Activated naive CD4-positive, alpha-beta T cell treated with anti-CD3 and anti-CD28 coated beads, Interleukin-2, amount 50 U/mL, for 72 hours (primary cell): Measurements from ENCODE around the gene AKAP12. TPM values are rescaled to one million over a fixed set of nuclear protein-coding genes. Genes with fewer than 3 reads are reported as not detected.

Experiments used
- ATAC-seq, 2 donors: fragments of 150-1000 bp; cut with Tn5 transposase; 2 replicates each; pipeline ENCODE4 v1.10.0; 2021; ENCODE audit warnings: mild to moderate bottlenecking in 2 of 2, moderate library complexity in 2 of 2
- DNase-seq, 2 donors: peaks; one replicate each; pipeline ENCODE4 v3.0.0; 2021 to 2022; ENCODE audit warnings: low spot score in 2 of 2
- H3K27ac Mint-ChIP-seq, 2 donors: one replicate each; pipeline ENCODE4 v1.8.0; 2022; ENCODE audit warnings: mild to moderate bottlenecking in 2 of 2, mixed read lengths in 2 of 2
- H3K36me3 Mint-ChIP-seq, 2 donors: one replicate each; pipeline ENCODE4 v1.8.0; 2022; ENCODE audit warnings: mixed read lengths in 2 of 2
- H3K9me3 Mint-ChIP-seq, 2 donors: one replicate each; pipeline ENCODE4 v1.8.0; 2022; ENCODE audit warnings: mixed read lengths in 2 of 2
- total RNA-seq, 2 donors: library from RNA; stranded (reverse); gene quantifications; one replicate each; pipeline ENCODE4 v1.2.3, GENCODE V29; 2022

The AKAP12 gene
- total RNA-seq, 2 donors from 2014 or later = 0.36 to 1.4 TPM

- peak in 1 of 2 donors; percentile 40 for DNase-seq
- peak overlapping the region in 1 of 2 donors; percentile 23 for H3K27ac Mint-ChIP-seq
- H3K36me3 Mint-ChIP-seq = no peaks in the 10 kb centered on the region
- ATAC-seq = peak; percentile 57 to 80
- no peaks in the 10 kb centered on the region for H3K9me3 Mint-ChIP-seq
Observed at GRCh38 chr6:151229401-151230276, 10.1 kb upstream of the AKAP12 start.

- Mint-ChIP-seq H3K9me3 (no peaks in the 10 kb centered on the region), H3K27ac (peak overlapping the region in 1 of 2 donors; percentile 23), H3K36me3 (no peaks in the 10 kb centered on the region)
- DNase-seq (no peak), ATAC-seq (no peak)
Observed at GRCh38 chr6:151230277-151230577, 9.5 kb upstream of the AKAP12 start.

DNA sequence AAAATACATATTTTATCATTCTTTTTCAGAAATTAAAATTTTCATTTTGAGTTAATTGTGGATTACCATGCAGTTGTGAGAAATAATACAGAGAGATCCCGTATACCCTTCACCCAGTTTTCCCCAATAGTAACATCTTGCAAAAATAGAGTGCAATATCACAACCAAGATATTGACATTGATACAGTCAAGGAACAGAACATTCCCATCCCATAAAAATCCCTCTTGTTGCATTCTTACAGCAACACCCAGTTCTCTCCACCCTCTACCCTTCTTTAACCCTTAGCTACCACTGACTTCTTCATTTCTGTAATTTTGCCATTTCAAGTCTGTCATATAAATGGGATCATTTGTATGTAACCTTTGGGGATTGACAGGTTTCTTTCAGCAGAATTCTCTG, 6.9 kb upstream of the AKAP12 start:
- Mint-ChIP-seq H3K27ac (no peak overlapping the region), H3K9me3 (no peaks in the 10 kb centered on the region), H3K36me3 (peaks cover 0 to 4% of the 10 kb centered on the region in 2 donors)
- no peak for ATAC-seq
- no peak for DNase-seq

DNA sequence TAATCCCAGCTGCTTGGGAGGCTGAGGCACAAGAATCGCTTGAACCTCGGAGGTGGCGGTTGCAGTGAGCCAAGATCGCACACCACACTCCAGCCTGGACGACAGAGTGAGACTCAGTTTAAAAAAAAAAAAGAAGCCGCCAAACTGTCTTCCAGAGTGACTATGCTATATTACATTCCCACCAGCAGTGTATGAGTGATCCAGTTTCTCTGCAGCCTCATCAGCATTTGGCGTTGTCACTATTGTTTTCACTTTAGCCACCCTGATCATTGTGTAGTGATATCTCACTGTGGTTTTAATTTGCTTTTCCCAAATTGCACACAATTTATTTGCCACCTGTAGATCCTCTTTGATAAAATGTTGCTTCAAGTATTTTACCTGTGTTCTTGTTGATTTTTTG, 6.0 kb upstream of the AKAP12 start:
- Mint-ChIP-seq H3K9me3 (no peaks in the 10 kb centered on the region), H3K27ac (no peak overlapping the region), H3K36me3 (peaks cover 0 to 4% of the 10 kb centered on the region in 2 donors)
- DNase-seq (no peak), ATAC-seq (no peak)

DNA sequence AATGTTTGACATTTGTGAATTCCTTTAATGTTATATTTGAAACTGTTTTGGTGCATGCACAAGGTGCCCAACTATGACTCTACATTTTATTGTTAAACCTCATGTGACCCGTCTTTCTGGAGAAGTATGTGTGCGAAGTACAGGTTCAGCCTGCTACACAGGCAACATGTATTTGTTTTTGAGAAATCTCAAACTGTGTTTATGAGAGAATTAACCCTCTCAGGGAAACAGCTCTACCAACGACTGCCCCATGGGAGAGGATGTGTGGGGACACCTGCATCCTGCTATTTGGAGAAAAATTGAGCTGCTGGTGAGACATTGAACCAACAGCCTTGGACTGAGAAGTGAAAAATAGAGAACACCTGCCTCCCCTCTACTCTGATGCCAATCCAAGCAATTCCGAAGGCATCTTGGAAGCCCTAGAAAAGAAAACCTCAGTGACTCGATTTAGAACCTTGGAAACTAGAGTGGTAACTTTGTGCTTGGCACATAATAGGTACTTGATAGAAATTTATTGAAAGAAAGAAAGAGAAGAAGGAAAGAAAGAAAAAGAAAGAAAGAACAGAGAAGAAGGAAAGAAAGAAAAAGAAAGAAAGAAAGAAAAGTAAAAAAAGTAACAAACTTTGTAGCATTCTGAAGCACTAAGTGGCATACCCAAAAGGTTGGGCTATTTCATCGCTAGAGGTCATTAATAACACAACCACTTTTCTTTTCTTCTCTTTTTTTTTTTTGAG, 2.9 kb upstream of the AKAP12 start:
- Mint-ChIP-seq H3K36me3 (peaks cover 0 to 9% of the 10 kb centered on the region in 2 donors), H3K27ac (no peak overlapping the region)
- ATAC-seq = no peak

GRCh38 chr6:151240036-151240685, 394 bp downstream of the AKAP12 start:
- Mint-ChIP-seq H3K36me3 (peaks cover 0 to 16% of the 10 kb centered on the region in 2 donors), H3K9me3 (no peaks in the 10 kb centered on the region), H3K27ac (no peak overlapping the region)
- peak; percentile 59 to 89 for ATAC-seq
- peak in 1 of 2 donors; percentile 36 for DNase-seq

More for the DNA sequence above, 2.9 kb upstream of the AKAP12 start:
- DNase-seq = no peak
- no peaks in the 10 kb centered on the region for H3K9me3 Mint-ChIP-seq

DNA sequence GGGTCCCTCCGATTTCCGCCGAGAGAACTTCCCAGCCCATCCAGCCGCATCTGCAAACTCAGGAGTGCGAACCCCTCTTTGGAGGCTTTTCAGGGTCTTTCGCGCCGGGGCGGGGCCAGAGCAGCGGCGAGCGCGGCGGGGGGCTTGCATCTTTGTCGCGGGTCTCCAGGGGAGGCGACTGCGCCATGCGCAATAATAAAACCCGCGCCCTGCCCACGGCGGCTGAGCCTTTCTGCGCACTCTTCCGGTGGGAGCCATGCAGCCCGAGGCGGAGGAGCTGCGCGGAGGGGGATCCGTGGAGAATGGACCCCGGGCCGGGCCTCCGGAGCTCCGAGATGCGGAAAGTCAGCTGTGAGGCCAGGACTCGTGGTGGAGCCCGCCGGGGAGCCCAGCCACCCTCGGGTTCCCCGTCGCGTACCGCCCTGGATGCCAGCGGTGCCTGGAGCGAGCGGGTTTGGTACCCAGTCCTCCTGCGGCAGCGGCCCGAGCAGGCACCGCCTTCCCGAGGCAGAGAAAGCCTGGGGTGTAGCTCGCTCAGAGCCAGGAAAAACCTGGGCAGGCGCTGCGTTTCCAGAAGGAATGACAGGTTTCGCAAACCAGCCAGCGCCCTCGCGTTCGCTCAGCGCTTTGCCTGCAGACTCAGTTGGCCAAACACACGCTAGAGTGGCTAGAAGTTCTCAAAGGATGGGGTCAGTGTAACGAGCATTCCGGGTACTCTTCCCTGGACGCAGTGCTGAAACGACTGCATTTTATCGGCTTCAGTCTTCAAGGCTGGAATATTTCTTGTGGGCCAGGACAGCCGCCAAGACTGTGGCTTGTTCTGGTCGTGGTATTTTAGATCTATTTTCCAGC, 1.2 kb downstream of the AKAP12 start:
- DNase-seq = peak in 1 of 2 donors; percentile 15
- Mint-ChIP-seq H3K9me3 (no peaks in the 10 kb centered on the region), H3K27ac (no peak overlapping the region), H3K36me3 (peaks cover 0 to 16% of the 10 kb centered on the region in 2 donors)
- peak in 1 of 2 donors; percentile 55 for ATAC-seq

GRCh38 chr6:151241853-151242252, 2.1 kb downstream of the AKAP12 start:
- DNase-seq (no peak), ATAC-seq (no peak)
- Mint-ChIP-seq H3K27ac (no peak overlapping the region), H3K9me3 (no peaks in the 10 kb centered on the region), H3K36me3 (peaks cover 0 to 14% of the 10 kb centered on the region in 2 donors)

DNA sequence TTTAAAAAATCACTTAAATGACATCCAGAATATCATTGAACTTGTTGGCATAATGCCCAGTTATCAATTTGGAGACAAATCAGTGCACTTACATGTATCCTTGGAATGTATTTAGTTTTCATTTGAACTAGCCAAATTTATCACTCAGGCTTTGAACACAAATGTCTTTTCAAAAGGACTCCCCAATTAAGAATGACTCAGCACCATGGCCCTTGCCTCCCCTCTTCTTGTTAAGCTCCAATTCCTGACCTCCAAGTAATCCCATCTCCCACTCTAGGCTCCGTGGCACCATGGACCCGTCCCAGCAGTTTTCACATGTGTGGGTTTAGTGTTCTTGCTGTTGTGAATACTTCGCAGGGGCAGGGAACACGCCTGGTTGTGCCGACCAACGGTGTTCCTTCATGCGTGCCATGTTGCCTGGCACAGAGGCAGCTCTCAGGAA, 2.7 kb downstream of the AKAP12 start:
- ATAC-seq = no peak
- no peak for DNase-seq
- Mint-ChIP-seq H3K36me3 (peaks cover 0 to 12% of the 10 kb centered on the region in 2 donors), H3K9me3 (no peaks in the 10 kb centered on the region), H3K27ac (no peak overlapping the region)

DNA sequence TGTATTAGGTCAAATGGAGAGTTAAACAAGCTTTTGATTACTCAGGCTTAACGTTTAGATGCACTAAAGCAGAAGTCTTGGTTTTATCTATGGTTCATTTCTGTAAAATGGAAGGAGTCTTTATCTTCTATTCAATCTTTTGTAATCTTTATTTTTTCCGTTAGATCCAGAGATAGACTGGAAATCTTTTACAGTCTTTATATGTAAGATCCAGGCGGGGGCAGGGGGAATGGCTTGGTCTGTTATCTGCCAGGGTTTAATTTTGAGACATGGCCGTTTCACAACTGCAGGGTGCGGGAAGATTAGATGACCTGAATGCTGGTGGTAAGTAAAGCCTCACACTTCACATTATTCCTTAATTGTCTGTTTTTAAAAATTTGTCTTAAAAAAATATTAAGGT, 3.7 kb downstream of the AKAP12 start:
- peaks cover 0 to 12% of the 10 kb centered on the region in 2 donors for H3K36me3 Mint-ChIP-seq
- ATAC-seq = no peak
- DNase-seq = no peak

DNA sequence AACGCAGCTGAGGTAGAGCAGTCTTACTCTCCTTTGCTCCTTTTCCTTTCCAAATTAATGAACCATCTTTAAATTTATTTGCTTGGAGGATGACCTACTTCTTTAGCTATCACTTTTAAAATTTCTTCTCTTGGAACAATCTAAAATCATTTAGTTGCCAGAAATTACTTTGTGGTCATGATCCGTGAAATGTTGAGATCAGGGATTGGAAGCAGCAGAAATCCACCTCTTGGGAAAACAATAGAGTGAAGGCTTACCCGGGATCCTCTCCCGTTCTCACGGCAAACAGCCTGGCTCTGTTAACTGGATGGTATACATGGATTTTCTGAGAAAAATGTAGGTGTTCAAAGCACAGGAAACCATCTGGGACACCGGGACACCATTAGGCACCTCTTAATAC, 7.7 kb downstream of the AKAP12 start:
- DNase-seq (no peak), ATAC-seq (no peak)
- Mint-ChIP-seq H3K27ac (no peak overlapping the region), H3K36me3 (peaks cover 0 to 3% of the 10 kb centered on the region in 2 donors), H3K9me3 (no peaks in the 10 kb centered on the region)

More for the DNA sequence above, 3.7 kb downstream of the AKAP12 start:
- no peaks in the 10 kb centered on the region for H3K9me3 Mint-ChIP-seq
- no peak overlapping the region for H3K27ac Mint-ChIP-seq

GRCh38 chr6:151248295-151248694, 8.5 kb downstream of the AKAP12 start:
- ATAC-seq = peak in 1 of 2 donors; percentile 35

DNA sequence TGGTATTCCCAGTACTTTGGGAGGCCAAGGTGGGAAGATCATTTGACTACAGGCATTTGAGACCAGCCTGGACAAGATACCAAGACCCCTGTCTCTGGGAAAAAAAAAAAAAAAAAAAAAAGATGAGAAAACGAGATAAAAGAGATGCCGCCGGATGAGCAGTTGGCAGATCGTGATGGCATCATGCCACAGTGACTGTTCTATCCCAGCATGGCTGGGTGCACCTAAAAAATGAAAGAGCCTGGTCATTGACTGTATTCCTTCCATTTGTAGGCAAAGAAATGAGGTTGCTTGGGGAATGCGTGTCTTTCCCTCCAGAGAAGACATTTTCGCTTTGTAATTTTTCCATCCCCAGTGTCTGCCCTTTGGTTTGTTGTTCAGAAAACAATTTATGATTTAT, 12.9 kb downstream of the AKAP12 start:
- Mint-ChIP-seq H3K36me3 (no peaks in the 10 kb centered on the region), H3K9me3 (no peaks in the 10 kb centered on the region), H3K27ac (no peak overlapping the region)
- ATAC-seq (no peak), DNase-seq (no peak)

More at GRCh38 chr6:151248295-151248694, 8.5 kb downstream of the AKAP12 start:
- Mint-ChIP-seq H3K9me3 (no peaks in the 10 kb centered on the region), H3K36me3 (no peaks in the 10 kb centered on the region), H3K27ac (no peak overlapping the region)
- no peak for DNase-seq

GRCh38 chr6:151254451-151255081, 14.8 kb downstream of the AKAP12 start:
- H3K27ac Mint-ChIP-seq = no peak overlapping the region
- ATAC-seq (no peak), DNase-seq (no peak)
- no peaks in the 10 kb centered on the region for H3K36me3 Mint-ChIP-seq
- no peaks in the 10 kb centered on the region for H3K9me3 Mint-ChIP-seq

GRCh38 chr6:151255811-151256210, 16.0 kb downstream of the AKAP12 start:
- no peaks in the 10 kb centered on the region for H3K36me3 Mint-ChIP-seq
- no peaks in the 10 kb centered on the region for H3K9me3 Mint-ChIP-seq
- no peak for ATAC-seq
- no peak overlapping the region for H3K27ac Mint-ChIP-seq
- DNase-seq = no peak

GRCh38 chr6:151257985-151258445, 18.2 kb downstream of the AKAP12 start:
- Mint-ChIP-seq H3K27ac (no peak overlapping the region), H3K36me3 (no peaks in the 10 kb centered on the region), H3K9me3 (no peaks in the 10 kb centered on the region)
- ATAC-seq (no peak), DNase-seq (no peak)
